HepG2 (cell line): Measurements from ENCODE around the gene BCDIN3D. TPM values are rescaled to one million over a fixed set of nuclear protein-coding genes. Genes with fewer than 3 reads are reported as not detected.

Source experiments
- KLF6 ChIP-seq: IDR thresholded peaks from 2 replicates; pipeline ENCODE4 v1.8.0; 2016; ENCODE audit warnings: missing biosample characterization, missing genetic modification reagents
- polyA plus RNA-seq, 8 experiments: library from polyadenylated mRNA; depleted of rRNA in 3 of 8; stranded (reverse) in 7 of 8; unstranded in 1 of 8; fragments of >200 nt; fragmentation: Illumina TruSeq in 4 of 8; extraction: Trizol in 4 of 8; gene quantifications; 2 replicates each; pipeline versions ENCODE4 v1.2.1 to v1.2.3, GENCODE V29; 2011 to 2016; ENCODE audit warnings: low read depth in 4 of 8, missing spikeins in 1 of 8, mixed read lengths in 1 of 8; ENCODE audit not compliant: insufficient read depth in 1 of 8
- total RNA-seq, 5 experiments: library from RNA; depleted of rRNA; stranded (reverse); fragments of >200 nt; fragmentation: Illumina TruSeq; extraction: Trizol; gene quantifications; 2 replicates each; pipeline ENCODE4 v1.2.3, GENCODE V29; 2016; ENCODE audit warnings: low read depth in 1 of 5
- TF ChIP-seq, protein P1 (sequence below): sonication (generic); formaldehyde crosslinking; IDR thresholded peaks from 2 replicates; pipeline ENCODE4 v1.8.1; 2023; ENCODE audit warnings: mild to moderate bottlenecking, missing genetic modification reagents
- TF ChIP-seq, protein P2 (sequence below): sonication (generic); formaldehyde crosslinking; IDR thresholded peaks from 2 replicates; pipeline ENCODE4 v1.4.0; 2020; ENCODE audit warnings: missing genetic modification reagents
- TF ChIP-seq, protein P3 (sequence below): sonication (generic); formaldehyde crosslinking; IDR thresholded peaks from 2 replicates; pipeline ENCODE4 v1.5.1; 2020; ENCODE audit warnings: missing genetic modification reagents, mild to moderate bottlenecking, borderline replicate concordance

The BCDIN3D gene
- total and polyA plus RNA-seq, 2 of the 13 experiments (the other 11 are each of a cell fraction or from before 2014, with no cell fraction given) = 2.2 to 2.5 TPM

DNA sequence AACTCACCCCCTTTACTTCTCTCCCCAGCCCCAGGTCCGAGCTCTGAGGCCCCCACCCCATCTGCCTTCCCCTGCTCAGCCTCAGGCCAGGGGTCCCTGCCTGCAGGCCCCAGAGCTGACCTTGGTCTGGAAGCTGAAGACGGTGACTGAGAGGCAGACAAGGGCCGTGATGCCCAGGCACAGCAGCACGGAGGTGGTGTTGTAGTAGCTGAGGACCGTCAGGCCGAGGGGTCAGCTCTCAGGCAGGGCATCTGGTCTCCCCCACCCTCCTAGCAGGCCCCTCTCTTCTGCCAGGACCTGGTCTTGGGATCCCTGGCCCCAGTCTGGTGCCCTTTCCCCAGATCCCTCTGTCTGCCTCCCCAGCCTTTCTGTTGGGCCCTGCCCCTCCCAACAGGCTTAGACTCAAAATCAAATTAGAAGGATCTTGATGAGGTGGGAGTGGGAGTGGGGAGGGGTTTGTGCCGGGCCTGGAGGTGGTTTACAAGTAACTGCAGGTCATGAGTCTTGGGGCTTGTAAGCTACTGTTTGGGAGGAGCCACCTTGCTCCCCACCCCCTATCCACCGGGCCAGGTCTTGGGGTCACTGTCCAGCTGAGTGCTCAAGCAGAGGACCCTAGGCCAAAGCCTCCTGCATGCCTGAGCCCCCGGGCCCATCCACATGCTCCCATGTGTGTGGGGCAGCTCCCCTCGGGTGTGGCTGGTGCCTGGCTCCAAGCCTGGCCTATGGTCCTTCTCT lies 46.6 kb upstream of the BCDIN3D start (continued):
- TF ChIP-seq, protein P1, sequence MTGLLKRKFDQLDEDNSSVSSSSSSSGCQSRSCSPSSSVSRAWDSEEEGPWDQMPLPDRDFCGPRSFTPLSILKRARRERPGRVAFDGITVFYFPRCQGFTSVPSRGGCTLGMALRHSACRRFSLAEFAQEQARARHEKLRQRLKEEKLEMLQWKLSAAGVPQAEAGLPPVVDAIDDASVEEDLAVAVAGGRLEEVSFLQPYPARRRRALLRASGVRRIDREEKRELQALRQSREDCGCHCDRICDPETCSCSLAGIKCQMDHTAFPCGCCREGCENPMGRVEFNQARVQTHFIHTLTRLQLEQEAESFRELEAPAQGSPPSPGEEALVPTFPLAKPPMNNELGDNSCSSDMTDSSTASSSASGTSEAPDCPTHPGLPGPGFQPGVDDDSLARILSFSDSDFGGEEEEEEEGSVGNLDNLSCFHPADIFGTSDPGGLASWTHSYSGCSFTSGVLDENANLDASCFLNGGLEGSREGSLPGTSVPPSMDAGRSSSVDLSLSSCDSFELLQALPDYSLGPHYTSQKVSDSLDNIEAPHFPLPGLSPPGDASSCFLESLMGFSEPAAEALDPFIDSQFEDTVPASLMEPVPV (CRISPR knock-in tag) = no peak
- no peak for TF ChIP-seq KLF6
- TF ChIP-seq, protein P2, sequence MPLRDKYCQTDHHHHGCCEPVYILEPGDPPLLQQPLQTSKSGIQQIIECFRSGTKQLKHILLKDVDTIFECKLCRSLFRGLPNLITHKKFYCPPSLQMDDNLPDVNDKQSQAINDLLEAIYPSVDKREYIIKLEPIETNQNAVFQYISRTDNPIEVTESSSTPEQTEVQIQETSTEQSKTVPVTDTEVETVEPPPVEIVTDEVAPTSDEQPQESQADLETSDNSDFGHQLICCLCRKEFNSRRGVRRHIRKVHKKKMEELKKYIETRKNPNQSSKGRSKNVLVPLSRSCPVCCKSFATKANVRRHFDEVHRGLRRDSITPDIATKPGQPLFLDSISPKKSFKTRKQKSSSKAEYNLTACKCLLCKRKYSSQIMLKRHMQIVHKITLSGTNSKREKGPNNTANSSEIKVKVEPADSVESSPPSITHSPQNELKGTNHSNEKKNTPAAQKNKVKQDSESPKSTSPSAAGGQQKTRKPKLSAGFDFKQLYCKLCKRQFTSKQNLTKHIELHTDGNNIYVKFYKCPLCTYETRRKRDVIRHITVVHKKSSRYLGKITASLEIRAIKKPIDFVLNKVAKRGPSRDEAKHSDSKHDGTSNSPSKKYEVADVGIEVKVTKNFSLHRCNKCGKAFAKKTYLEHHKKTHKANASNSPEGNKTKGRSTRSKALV (CRISPR knock-in tag) = no peak
- TF ChIP-seq, protein P3, sequence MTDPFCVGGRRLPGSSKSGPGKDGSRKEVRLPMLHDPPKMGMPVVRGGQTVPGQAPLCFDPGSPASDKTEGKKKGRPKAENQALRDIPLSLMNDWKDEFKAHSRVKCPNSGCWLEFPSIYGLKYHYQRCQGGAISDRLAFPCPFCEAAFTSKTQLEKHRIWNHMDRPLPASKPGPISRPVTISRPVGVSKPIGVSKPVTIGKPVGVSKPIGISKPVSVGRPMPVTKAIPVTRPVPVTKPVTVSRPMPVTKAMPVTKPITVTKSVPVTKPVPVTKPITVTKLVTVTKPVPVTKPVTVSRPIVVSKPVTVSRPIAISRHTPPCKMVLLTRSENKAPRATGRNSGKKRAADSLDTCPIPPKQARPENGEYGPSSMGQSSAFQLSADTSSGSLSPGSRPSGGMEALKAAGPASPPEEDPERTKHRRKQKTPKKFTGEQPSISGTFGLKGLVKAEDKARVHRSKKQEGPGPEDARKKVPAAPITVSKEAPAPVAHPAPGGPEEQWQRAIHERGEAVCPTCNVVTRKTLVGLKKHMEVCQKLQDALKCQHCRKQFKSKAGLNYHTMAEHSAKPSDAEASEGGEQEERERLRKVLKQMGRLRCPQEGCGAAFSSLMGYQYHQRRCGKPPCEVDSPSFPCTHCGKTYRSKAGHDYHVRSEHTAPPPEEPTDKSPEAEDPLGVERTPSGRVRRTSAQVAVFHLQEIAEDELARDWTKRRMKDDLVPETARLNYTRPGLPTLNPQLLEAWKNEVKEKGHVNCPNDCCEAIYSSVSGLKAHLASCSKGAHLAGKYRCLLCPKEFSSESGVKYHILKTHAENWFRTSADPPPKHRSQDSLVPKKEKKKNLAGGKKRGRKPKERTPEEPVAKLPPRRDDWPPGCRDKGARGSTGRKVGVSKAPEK (CRISPR knock-in tag) = no peak
